Measurements from ENCODE around the gene DIDO1. TPM values are rescaled to one million over a fixed set of nuclear protein-coding genes. Genes with fewer than 3 reads are reported as not detected.
"Not testable (repeated sequence)": the region's sequence is repeated elsewhere in the genome, so short reads cannot be mapped to it uniquely, and the experiment has no call there.

The DIDO1 gene
- total RNA-seq, 2 experiments from 2014 or later, result 48.1 to 49.6 TPM

- POLR2A ChIA-PET, result interaction anchor here (0.9 kb wide), 1 partner anchor 14 kb away, joined by 5 read pairs; no protein-coding TSS in a partner anchor
- CTCF ChIA-PET, result not testable (repeated sequence)
Observed at GRCh38 chr20:62923059-62923668, 3.1 kb downstream of the DIDO1 start.

DNA sequence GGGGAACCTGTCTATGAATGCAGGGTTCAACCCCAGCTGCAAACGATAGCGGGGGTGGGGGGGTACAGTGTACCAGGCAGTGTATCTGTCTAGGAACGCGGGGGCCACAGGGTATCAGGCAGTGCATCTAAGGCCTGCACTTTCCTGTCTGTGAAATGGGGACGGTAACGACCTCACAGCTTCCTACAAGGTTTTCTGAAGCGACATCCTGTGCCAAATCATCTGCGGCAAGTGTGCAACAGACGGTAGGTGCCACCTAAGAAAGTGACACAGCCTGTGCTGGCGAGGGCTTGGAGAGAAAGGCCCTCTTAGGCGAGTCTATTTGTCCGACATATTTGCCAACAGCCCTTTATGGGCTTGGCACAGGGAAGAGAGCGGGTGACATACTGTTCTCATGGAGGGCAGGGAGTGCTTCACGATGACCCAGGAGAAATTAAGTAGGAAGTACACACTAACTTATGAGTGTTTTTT lies 3.8 kb downstream of the DIDO1 start:
- CTCF ChIA-PET, result interaction anchor here (1.0 kb wide), 1 partner anchor 50 kb away, joined by 3 read pairs; no protein-coding TSS in a partner anchor
- POLR2A ChIA-PET, result interaction anchor here (0.9 kb wide), 1 partner anchor 15 kb away, joined by 5 read pairs; no protein-coding TSS in a partner anchor

GRCh38 chr20:62921119-62921687 lies 5.1 kb downstream of the DIDO1 start:
- CTCF ChIA-PET, result interaction anchor here (3.7 to 4.3 kb wide), 2 partner anchors 15 to 22 kb away, joined by 12 to 30 read pairs; no protein-coding TSS in a partner anchor
- POLR2A ChIA-PET, result no interaction called here

- ChIA-PET POLR2A (interaction anchor here (0.7 kb wide), 1 partner anchor 24 kb away, joined by 3 read pairs; no protein-coding TSS in a partner anchor), CTCF (interaction anchor here (1.4 to 4.3 kb wide), 3 partner anchors 10 to 20 kb away, joined by 3 to 30 read pairs (median 12); no protein-coding TSS in a partner anchor)
Observed at GRCh38 chr20:62920039-62920645, 6.2 kb downstream of the DIDO1 start.

DNA sequence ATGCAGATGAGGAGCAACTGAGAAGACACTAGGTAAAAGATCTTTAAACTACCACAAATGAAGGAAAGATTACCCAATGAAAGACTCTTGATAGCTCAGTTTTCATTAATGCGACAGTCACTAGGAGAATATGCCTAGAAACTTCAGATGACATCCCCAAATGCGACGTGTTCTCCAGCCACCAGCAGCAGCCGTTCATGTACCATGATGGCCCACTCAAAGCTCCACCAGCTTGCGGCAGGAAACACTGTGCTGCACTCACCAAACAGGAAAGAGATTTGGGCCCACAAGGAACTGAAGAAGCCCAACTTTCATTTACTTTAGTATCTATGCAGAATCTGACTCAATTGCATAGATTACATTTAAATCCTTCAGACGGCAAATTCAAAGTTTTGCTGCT lies 7.5 kb downstream of the DIDO1 start:
- ChIA-PET POLR2A (interaction anchor here (0.6 to 1.7 kb wide), 4 partner anchors 8 to 315 kb away, joined by 3 to 9 read pairs (median 6); no protein-coding TSS in a partner anchor), CTCF (interaction anchor here (0.7 to 4.3 kb wide), 8 partner anchors 9 to 59 kb away, joined by 3 to 30 read pairs (median 3); no protein-coding TSS in a partner anchor)

DNA sequence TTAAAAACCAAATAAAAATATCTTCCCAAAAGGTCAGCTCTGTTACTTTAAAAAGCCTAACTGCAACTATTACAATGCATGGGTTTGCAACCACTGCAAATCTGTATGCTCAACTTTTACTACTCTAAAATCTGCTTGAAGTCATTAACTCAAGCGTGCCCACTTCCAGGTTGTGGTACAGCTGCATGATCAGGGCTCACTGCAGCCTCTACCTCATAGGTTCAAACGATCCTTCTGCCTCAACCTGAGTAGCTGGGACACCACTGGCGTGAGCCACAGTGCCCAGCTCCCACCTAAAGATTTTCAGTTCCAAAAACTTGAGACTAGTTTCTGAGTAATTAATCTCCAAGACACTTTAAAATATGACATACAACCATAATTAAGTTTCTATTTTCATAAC lies 8.2 kb downstream of the DIDO1 start:
- POLR2A ChIA-PET, result interaction anchor here (0.7 to 1.7 kb wide), 2 partner anchors 9 to 15 kb away, joined by 3 to 9 read pairs; no protein-coding TSS in a partner anchor
- CTCF ChIA-PET, result interaction anchor here (1.0 to 4.3 kb wide), 6 partner anchors 9 to 18 kb away, joined by 3 to 30 read pairs (median 4); no protein-coding TSS in a partner anchor

DNA sequence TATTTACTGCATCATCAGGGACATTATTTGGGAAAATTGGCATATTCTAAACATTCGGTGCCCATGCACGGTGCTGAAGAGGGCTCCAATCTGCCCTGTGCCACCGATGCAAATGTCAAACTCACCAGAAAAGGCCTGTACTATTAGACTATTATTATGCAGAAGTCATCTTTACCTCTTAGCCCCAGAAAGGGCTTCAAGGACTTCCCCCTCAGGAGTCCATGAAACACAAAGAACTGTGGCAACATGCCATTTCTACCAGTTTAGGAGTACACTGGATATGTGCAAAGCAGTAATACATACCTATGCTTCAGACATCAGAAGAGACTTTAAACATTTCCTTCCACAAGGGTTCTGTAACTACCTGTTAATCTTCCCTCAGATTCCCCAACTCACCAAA lies 8.6 kb downstream of the DIDO1 start:
- CTCF ChIA-PET, result interaction anchor here (1.0 to 4.3 kb wide), 7 partner anchors 10 to 18 kb away, joined by 3 to 30 read pairs (median 4); no protein-coding TSS in a partner anchor
- POLR2A ChIA-PET, result interaction anchor here (1.7 kb wide), 1 partner anchor 9 kb away, joined by 9 read pairs; no protein-coding TSS in a partner anchor

- ChIA-PET CTCF (interaction anchor here (1.1 to 3.3 kb wide), 4 partner anchors 9 to 21 kb away, joined by 3 to 14 read pairs (median 5); partner anchors contain the start of genes DIDO1 and GID8), POLR2A (no interaction called here)
Observed at GRCh38 chr20:62916703-62917476, 9.4 kb downstream of the DIDO1 start.

- CTCF ChIA-PET, result interaction anchor here (0.7 to 5.2 kb wide), 4 partner anchors 14 to 93 kb away, joined by 4 to 26 read pairs (median 6); partner anchors contain the start of gene GID8
- POLR2A ChIA-PET, result no interaction called here
Observed at GRCh38 chr20:62914970-62915457, 11.3 kb downstream of the DIDO1 start.

DNA sequence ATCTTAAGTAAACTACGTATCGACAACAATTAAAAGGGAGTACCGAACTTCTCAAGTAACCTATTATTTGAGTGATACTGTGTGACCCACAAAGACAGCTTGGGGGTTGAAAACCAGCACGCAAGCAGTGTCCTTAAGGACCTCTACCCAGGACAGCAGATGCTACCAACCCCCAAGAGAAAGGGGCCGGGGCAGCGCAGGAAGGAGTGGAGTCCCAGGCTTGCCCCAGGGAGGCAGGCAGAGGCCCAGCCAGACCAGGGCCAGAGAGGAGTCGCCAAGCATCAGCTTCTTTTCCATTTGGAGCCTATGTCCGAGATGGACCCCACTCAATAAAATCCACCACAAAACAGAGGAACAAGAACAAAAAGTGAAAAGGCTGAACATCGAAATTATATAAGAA lies 11.9 kb downstream of the DIDO1 start:
- CTCF ChIA-PET, result interaction anchor here (2.4 to 5.2 kb wide), 3 partner anchors 14 to 23 kb away, joined by 6 to 26 read pairs (median 7); partner anchors contain the start of gene GID8
- POLR2A ChIA-PET, result no interaction called here

GRCh38 chr20:62913043-62913630 lies 13.2 kb downstream of the DIDO1 start:
- POLR2A ChIA-PET, result no interaction called here
- CTCF ChIA-PET, result interaction anchor here (0.6 to 5.2 kb wide), 3 partner anchors 12 to 27 kb away, joined by 4 to 26 read pairs (median 6); no protein-coding TSS in a partner anchor

DNA sequence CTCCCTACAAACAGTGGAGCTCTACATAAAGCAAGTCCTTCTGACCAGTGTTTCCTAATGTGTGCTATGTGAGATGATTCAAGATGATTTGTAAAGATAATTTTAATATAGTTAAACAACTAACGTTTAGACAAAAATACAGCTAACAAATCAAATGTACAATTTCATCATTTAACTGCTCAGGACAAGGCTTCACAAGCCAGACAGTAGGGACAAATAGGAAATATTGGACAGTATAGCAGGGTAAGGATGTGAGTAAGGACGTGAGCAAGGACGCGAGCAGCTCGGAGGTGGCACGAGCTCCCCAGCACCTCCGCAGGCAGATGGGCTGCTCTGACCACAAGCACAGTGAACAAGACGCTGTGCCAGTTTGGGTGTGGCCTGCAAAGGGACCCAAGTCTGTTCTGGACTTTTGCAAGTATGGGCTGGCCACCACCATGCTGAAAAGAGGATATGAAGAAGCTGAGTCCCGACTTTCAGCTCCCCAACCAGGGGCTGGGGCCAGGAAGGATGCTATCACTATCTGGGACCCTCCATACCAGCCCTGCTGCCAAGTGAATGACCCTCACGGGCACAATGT lies 14.5 kb downstream of the DIDO1 start:
- ChIA-PET POLR2A (no interaction called here), CTCF (interaction anchor here (0.7 to 5.2 kb wide), 3 partner anchors 11 to 26 kb away, joined by 3 to 26 read pairs (median 4); partner anchors contain the start of gene GID8)

DNA sequence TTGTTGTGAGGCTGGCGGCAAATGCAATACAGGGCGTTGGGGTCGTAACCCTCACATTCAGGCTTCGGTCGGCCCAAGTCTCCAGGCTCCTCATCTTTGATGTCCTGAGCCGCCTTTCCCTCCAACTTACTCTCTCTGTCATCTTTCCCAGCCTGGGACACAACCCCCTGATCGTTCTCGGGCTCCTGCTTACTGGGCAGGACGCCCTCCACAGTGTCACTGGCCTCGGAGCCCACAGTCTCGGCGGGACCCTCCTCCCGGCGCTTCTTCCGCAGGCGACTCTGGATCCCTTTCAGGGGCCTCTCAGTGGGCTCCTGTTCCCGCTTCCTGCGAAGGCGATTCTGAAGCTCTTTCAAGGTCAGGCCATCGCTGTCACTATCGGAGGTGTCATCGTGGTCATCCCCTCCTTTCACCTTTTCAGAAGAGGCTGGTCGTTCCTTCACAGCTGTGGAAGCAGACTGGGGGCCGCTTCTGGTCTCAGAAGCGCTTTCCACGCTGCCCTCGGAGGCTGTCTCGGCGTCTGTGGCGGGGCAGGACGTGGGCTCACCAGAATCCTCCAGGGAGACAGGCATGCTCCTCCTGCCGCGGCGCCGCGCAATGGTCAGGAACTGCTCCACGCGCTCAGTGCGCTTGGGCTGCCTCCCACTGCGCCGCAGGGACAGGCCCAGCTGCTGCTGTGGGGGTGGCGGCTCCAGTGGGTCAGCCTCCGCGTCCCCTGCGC lies 15.4 kb downstream of the DIDO1 start:
- POLR2A ChIA-PET, result no interaction called here
- CTCF ChIA-PET, result interaction anchor here (1.4 to 5.2 kb wide), 2 partner anchors 10 to 14 kb away, joined by 4 to 26 read pairs; no protein-coding TSS in a partner anchor

DNA sequence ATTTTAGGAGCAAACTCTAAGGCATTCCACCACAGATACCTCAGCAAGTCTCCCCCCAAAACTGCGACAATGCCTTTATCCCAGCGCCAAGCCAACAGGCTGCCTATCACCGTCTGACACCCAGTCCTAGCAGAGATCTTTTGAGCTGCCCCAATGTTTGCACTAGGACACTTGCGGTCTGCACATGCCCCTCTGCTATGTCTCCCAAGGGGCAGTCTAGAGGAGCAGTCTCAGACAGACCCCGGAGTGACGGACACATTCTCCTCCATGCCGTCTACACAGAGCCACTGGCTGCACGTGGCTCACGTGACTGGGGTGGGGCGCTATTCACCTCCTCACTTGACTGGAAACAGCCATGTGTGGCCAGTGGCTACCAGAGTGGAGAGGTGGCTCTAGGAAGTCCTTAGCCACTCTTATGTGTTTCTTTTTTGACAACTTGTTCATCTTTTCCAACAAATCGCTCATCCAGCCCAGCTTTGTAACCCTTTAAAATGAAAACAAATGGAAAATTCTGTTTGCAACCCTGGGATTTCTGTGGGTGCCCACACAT lies 16.0 kb downstream of the DIDO1 start:
- CTCF ChIA-PET, result interaction anchor here (1.4 to 5.2 kb wide), 2 partner anchors 10 kb away, joined by 3 to 26 read pairs; no protein-coding TSS in a partner anchor
- POLR2A ChIA-PET, result no interaction called here

DNA sequence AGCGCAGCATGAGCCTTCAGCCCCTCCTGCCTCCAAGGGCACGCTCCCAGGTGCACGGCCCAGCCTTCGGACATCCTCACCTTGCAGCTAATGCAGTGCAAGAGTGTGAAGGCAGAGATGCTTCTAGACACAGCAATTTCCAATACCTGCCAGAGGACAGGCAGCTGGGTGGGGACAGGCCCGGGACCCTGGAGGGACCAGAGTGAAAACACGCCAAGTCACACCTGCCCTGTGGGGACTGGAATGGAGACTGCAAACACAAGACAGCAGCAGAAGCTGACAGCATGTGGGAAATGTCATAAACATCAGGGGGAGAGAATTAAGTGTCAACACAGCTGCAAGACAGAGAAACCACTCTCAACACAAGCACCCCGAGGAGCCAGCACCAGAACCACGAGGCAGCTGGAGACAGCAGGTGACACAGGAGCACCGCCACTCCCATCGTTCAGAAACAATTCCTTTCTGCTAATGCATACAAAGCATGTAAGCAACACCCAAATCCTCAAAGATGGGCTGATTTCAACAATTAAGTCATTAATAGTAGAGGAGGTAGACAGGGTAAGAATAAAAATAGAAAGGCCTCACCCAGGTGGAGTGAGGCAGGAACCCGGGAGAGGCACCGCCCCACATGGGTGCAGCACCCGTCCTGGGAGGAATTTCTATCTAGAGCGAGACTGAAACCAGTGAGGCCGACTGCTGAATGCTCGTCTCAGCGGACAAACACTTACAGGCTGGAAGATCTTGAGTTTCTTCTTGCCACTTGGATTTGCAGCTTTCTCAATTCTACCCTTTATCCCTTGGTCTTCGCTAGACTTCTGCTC lies 17.1 kb downstream of the DIDO1 start:
- CTCF ChIA-PET, result interaction anchor here (1.4 kb wide), 2 partner anchors 9 to 11 kb away, joined by 3 to 4 read pairs; no protein-coding TSS in a partner anchor
- POLR2A ChIA-PET, result no interaction called here
